Muscle layer of duodenum (tissue), 2 donors: Measurements from ENCODE around the gene YAF2.
A peak's percentile ranks its signal among the peaks of the same experiment; 100 is the strongest.

Experiments used
- H3K27ac ChIP-seq: one replicate; pipeline ENCODE4 v1.7.0; 2013; ENCODE audit warnings: mild to moderate bottlenecking, low read length
- H3K27me3 ChIP-seq: one replicate; pipeline ENCODE4 v1.7.0; 2013; ENCODE audit warnings: low read depth, mild to moderate bottlenecking, control low read depth, low read length
- H3K36me3 ChIP-seq, 2 donors: one replicate each; pipeline ENCODE4 v1.7.0; 2013; ENCODE audit warnings: low read length in 2 of 2, control low read depth in 1 of 2, mild to moderate bottlenecking in 1 of 2; ENCODE audit not compliant: insufficient read depth in 2 of 2, control insufficient read depth in 1 of 2
- H3K4me1 ChIP-seq, 2 donors: one replicate each; pipeline ENCODE4 v1.7.0; 2013; ENCODE audit warnings: low read length in 2 of 2, mild to moderate bottlenecking in 2 of 2, control low read depth in 1 of 2, moderate library complexity in 1 of 2; ENCODE audit not compliant: insufficient read depth in 2 of 2, control insufficient read depth in 1 of 2
- H3K4me3 ChIP-seq, 2 donors: one replicate each; pipeline ENCODE4 v1.7.0; 2013; ENCODE audit warnings: low read length in 2 of 2, low read depth in 1 of 2, mild to moderate bottlenecking in 1 of 2
- H3K9me3 ChIP-seq, 2 donors: one replicate each; pipeline ENCODE4 v1.7.0; 2013; ENCODE audit warnings: low read length in 2 of 2, control low read depth in 1 of 2, mild to moderate bottlenecking in 1 of 2; ENCODE audit not compliant: control insufficient read depth in 1 of 2
- donor health status: healthy.

The YAF2 gene, protein sequence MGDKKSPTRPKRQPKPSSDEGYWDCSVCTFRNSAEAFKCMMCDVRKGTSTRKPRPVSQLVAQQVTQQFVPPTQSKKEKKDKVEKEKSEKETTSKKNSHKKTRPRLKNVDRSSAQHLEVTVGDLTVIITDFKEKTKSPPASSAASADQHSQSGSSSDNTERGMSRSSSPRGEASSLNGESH

DNA sequence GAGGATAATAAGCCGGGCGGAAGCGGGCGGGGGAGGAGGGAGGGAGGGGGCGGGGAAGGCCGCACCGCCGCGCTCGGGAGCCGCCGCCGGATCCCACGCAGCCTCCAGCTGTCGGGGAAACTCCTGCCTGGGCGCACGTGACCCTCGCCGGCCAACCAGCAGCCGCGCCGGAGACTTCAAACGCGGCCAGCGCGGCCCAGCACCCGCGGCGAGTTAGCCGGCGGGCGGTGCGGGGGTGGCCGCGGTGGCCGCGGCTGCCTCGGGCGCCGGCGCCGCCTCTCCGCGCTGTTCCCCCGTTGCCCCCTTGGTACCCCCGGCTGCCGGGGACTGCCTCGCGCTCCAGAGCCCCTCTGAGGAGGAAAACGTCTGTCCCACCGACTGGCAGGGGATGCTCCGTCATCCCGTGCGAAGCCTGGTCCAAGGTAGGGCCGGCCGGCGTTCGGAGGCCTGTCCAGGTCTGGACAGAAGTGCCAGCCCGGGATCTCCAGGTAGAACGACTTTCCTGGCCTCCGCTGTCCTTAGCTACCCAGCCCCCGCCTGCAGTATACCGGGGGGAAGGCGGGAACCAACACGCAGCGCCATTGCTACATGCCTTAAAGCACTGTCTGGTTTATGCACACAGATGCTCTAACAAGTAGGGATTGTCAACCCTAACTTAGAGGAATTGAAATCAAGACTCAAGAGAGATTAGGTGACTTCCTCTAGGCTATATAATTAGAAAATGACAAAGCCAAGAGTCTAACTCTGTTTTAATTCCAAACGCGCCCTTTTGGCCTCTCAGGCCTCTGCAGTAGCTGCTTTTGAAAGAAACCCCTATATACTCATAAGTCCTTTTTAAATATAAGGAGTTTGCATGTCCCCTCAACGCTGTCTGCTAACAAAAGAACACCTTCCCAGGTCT lies at the start of gene YAF2:
YAF2 (minus strand) TSS at position 9 of the 901 bp plus-strand sequence. CDS start 68 bp downstream, outside the sequence.
- H3K27me3 ChIP-seq = no peaks in the 10 kb centered on the region
- H3K27ac ChIP-seq = peak within 1 kb of the TSS; percentile 79
- H3K36me3 ChIP-seq = no peaks in the 10 kb centered on the region
- peaks cover 0 to 30% of the 10 kb centered on the region in 2 donors for H3K4me1 ChIP-seq
- peak within 1 kb of the TSS; percentile 82 to 85 for H3K4me3 ChIP-seq
- H3K9me3 ChIP-seq = no peaks in the 10 kb centered on the region

DNA sequence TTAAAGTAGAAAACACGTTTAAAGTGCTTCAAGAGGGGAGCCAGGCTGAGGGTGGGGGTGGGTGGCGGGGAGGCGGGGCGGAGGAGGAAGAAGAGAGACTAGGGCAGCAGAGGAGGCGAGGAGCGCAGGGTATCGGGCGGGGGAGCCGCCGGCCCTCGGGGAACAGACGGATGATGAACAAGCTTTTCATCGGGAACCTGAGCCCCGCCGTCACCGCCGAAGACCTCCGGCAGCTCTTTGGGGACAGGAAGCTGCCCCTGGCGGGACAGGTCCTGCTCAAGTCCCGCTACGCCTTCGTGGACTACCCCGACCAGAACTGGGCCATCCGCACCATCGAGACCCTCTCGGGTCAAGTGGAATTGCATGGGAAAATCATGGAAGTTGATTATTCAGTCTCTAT lies 48.7 kb upstream of the YAF2 start:
- Histone ChIP-seq H3K9me3 (no peaks in the 10 kb centered on the region), H3K36me3 (no peaks in the 10 kb centered on the region), H3K4me1 (no peaks in the 10 kb centered on the region), H3K27me3 (no peaks in the 10 kb centered on the region), H3K4me3 (no peak overlapping the region), H3K27ac (no peak overlapping the region)

- Histone ChIP-seq H3K4me1 (no peaks in the 10 kb centered on the region), H3K27ac (no peak overlapping the region), H3K27me3 (no peaks in the 10 kb centered on the region), H3K9me3 (no peaks in the 10 kb centered on the region), H3K36me3 (no peaks in the 10 kb centered on the region), H3K4me3 (no peak overlapping the region)
These were observed 47.4 kb upstream of the YAF2 start for GRCh38 chr12:42285431-42285830.

- Histone ChIP-seq H3K9me3 (no peaks in the 10 kb centered on the region), H3K27me3 (no peaks in the 10 kb centered on the region), H3K4me1 (no peaks in the 10 kb centered on the region), H3K36me3 (no peaks in the 10 kb centered on the region), H3K4me3 (no peak overlapping the region), H3K27ac (no peak overlapping the region)
These were observed 46.8 kb upstream of the YAF2 start for GRCh38 chr12:42284876-42285275.

DNA sequence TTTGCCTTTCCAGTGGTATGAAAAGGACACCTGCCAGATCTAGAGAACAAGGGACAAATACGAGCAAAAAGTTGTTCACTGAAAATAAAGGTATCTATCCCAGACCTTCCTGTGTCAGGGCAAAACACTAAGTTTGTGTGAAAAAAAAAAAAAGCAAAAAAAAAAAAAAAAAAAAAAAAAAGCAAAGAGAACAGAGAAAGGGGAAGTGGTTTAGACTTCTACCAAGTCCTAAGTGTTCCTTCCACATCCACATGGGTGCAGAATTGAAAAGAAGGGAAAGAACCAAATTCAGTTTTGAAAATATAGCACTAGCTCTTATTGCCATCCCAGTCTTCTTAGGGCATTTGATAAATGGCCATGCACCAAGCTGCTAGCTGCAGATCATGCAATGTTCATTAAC lies 46.1 kb upstream of the YAF2 start:
- H3K27ac ChIP-seq = no peak overlapping the region
- no peaks in the 10 kb centered on the region for H3K9me3 ChIP-seq
- no peaks in the 10 kb centered on the region for H3K4me1 ChIP-seq
- no peak overlapping the region for H3K4me3 ChIP-seq
- no peaks in the 10 kb centered on the region for H3K36me3 ChIP-seq
- no peaks in the 10 kb centered on the region for H3K27me3 ChIP-seq

- Histone ChIP-seq H3K9me3 (no peaks in the 10 kb centered on the region), H3K27me3 (no peaks in the 10 kb centered on the region), H3K4me1 (no peaks in the 10 kb centered on the region), H3K27ac (no peak overlapping the region), H3K4me3 (no peak overlapping the region), H3K36me3 (no peaks in the 10 kb centered on the region)
These were observed 45.7 kb upstream of the YAF2 start for GRCh38 chr12:42283739-42284138.

DNA sequence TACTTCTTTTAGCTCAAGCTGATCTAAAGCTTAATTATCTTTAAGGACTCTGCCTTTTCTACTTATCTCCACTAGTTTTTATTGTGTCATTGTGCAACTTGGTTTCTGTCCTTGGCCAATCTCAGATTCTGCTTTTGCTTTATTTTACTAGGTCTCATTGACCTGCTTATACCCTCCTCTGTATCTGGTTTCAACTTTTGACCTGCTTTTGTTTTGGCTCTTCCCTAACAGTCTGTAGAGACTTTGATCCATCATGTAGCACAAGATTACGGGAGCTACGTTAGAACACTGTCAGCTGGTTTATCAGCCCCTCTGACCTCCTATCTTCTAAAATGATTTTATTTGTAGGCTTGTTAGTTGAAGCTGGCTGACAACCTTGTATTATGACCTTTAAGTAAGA lies 44.2 kb upstream of the YAF2 start:
- Histone ChIP-seq H3K27me3 (no peaks in the 10 kb centered on the region), H3K4me3 (no peak overlapping the region), H3K27ac (no peak overlapping the region), H3K4me1 (no peaks in the 10 kb centered on the region), H3K36me3 (no peaks in the 10 kb centered on the region), H3K9me3 (no peaks in the 10 kb centered on the region)

DNA sequence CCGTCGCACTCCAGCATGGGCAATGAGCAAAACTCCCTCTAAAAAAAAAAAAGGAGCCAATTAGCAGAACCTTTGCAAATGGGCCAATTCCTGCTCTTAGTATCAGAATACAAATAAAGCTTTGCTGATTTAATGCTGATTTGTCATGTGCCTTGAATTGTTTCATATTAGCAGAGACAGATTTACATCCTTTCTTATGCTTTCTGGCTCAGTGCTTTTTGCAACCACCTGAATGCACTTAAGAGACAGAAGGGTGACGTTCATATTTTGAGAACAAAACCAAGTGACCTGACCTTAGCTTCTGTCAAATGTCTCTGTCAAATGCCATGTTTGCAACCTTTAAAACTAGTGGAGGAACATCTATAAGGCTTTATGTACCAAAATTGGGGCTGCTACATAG lies 43.8 kb upstream of the YAF2 start:
- no peaks in the 10 kb centered on the region for H3K9me3 ChIP-seq
- no peaks in the 10 kb centered on the region for H3K4me1 ChIP-seq
- no peak overlapping the region for H3K4me3 ChIP-seq
- H3K27ac ChIP-seq = no peak overlapping the region
- H3K36me3 ChIP-seq = no peaks in the 10 kb centered on the region
- no peaks in the 10 kb centered on the region for H3K27me3 ChIP-seq

- Histone ChIP-seq H3K4me3 (no peak overlapping the region), H3K4me1 (no peaks in the 10 kb centered on the region), H3K27ac (no peak overlapping the region)
These were observed 43.2 kb upstream of the YAF2 start for GRCh38 chr12:42281278-42281677.

DNA sequence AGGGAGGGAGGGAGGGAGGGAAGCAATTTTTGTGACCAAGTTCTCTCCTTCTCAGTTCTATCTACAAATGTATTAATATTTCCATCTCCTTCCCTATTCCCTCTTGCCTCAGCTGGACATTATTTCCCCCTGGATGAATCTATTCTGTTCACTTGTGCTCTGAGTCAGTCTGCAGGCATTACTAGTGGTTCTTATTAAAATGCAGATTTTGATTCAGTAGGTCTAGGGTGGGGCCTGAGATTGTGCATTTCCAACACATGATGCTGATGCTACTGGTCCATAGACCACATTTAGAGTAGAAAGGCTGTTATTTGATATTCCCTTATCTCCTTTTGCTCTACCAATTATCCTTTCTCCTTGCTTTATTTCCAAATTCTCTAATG lies 40.1 kb upstream of the YAF2 start:
- Histone ChIP-seq H3K27me3 (no peaks in the 10 kb centered on the region), H3K36me3 (no peaks in the 10 kb centered on the region), H3K27ac (no peak overlapping the region), H3K4me1 (no peaks in the 10 kb centered on the region), H3K4me3 (no peak overlapping the region), H3K9me3 (no peaks in the 10 kb centered on the region)

More at GRCh38 chr12:42281278-42281677, 43.2 kb upstream of the YAF2 start:
- H3K27me3 ChIP-seq = no peaks in the 10 kb centered on the region
- no peaks in the 10 kb centered on the region for H3K9me3 ChIP-seq
- no peaks in the 10 kb centered on the region for H3K36me3 ChIP-seq

DNA sequence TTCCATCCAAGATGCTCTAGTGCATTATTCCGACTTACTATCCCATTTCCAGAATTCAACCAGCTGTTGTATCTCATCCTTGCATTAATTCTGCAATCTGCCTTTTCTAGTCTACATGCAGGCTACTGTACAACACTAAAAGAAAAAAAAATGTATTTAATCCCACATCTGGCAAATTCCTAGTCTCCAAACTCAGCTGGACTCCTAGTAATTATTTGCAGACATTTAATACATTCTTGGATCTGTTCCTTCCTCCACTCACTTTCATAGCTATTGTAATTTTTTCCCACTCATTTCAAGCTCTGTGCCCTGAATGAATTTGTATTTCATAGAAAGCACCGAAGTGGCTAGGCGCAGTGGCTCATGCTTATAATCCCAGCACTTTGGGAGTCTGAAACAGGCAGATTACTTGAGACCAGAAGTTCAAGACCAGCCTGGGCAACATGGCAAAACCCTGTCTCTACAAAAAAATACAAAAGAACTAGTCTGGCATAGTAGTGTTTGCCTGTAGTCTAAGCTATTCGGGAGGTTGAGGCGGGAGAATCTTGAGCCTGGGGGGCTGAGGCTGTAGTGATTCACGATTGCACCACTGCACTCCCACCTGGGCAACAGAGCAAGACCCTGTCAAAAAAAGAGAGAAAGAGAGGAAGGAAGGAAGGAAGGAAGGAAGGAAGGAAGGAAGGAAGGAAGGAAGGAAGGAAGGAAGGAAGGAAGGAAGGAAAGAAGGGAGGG lies 39.5 kb upstream of the YAF2 start:
- Histone ChIP-seq H3K9me3 (no peaks in the 10 kb centered on the region), H3K36me3 (no peaks in the 10 kb centered on the region), H3K27ac (no peak overlapping the region), H3K4me3 (no peak overlapping the region), H3K4me1 (no peaks in the 10 kb centered on the region), H3K27me3 (no peaks in the 10 kb centered on the region)
